HS-5 (cell line): ENCODE measurements around the gene SIGLEC10.
"Not testable (repeated sequence)": the region's sequence is repeated elsewhere in the genome, so short reads cannot be mapped to it uniquely, and the experiment has no call there.

Experiments
- DNase-seq: peaks from one replicate; pipeline ENCODE4 v3.0.0-alpha.2; 2012; ENCODE audit warnings: low read depth

Gene SIGLEC10

DNA sequence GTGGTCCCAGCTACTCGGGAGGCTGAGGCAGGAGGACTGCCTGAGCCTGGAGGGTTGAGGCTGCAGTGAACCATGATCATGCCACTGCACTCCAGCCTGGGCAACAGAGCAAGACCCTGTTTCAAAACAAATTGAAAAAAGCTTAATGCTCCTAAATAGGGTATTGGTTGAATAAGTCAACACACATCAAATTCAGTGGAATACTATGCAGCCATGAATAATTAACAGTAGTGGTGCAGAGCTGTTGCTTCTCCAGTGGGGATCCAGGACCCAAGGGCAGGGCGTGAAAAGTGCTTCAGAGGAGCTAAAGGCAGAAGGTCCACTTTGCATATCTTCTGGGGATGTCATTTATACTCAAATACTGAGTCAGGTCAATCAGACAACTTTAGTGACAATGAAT lies 22.6 kb upstream of the SIGLEC10 start:
- DNase-seq, result no peak

DNA sequence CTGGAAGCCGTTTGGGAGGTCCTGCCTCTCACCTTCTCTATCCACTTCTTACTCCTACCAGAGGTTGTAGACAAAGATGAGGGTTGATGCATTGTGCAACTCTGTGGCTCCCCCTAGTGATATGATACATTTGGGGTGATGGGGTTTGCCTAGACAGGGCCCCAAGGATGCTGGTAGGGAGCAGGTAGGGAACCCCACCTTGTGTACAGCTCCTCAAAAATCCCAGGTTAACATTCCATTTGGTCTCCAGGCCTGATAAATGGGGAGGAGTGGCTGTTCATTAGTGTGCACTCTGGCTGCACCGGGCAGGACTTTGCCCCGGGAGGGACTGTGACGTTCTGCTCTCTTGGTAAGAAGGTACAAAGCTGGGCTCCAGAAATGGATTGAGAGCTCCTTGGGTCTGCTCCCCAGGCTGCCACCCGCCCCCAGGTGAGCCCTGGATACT lies 21.6 kb upstream of the SIGLEC10 start:
- no peak for DNase-seq

DNA sequence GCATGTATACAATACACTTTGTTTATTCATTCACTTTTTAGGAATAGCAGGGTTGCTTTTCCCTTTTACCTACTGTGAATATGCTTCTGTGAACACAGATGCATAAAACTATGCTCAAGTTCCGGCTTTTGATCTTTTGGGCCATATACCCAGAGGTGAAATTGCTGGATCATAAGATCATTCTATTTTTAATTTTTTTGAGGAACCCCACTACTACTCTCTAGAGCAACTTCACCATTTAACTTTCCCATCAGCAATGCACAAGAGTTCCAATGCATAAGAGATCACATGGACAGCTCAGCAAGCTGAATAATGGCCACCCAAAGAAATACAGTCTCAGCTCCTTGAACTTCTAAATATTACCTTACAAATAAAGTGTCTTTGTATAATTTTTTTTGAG lies 17.0 kb upstream of the SIGLEC10 start:
- no peak for DNase-seq

DNA sequence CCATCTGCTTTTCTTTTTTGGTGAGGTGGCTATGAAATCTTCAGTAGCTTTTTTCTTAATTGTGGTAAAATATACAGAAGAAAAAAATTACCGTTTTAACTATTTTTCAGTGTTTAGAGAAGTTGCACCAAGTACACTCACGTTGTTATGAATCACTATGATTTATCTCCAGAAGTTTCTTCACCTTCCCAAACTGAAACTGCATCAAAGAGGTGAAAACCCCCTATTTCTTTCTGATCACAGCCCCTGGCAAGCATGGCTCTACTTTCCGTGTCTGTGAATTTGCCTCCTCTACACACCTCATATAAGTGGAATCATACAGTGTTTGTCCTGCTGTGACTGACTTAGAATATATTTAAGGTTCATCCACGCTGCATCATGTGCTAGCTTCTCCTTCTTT lies 15.6 kb upstream of the SIGLEC10 start:
- no peak for DNase-seq

DNA sequence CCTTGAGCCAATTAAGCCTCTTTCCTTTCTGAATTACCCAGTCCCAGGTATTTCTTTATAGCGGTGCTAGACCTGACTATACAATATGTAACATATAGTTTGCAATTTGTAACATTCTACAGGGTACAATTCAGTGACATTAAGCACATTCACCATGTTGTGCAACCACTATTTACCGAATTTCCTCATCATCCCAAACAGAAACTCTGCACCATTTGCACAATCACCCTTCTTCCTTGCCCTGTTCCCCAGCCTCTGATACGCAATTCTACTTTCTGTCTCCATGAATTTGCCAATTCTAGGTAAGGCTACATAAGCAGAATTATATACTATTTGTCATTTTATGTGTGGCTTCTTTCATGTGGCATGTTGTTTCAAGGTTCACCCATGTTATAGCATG lies 13.7 kb upstream of the SIGLEC10 start:
- no peak for DNase-seq

DNA sequence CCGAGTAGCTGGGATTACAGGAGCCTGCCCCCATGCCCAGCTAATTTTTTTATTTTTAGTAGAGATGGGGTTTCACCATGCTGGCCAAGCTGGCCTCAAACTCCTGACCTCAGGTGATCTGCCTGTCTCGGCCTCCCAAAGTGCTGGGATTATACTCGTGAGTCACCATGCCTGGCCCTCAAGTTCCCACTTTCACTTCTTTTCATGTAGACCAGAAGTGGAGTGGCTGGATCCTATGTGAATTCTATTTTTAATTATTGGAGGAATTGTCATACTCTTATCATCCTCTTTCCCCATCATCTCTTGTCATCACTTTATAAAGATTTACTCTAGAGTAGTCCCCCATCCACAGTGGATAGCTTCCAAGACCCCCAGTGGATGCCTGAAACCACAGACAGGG lies 12.8 kb upstream of the SIGLEC10 start:
- no peak for DNase-seq

DNA sequence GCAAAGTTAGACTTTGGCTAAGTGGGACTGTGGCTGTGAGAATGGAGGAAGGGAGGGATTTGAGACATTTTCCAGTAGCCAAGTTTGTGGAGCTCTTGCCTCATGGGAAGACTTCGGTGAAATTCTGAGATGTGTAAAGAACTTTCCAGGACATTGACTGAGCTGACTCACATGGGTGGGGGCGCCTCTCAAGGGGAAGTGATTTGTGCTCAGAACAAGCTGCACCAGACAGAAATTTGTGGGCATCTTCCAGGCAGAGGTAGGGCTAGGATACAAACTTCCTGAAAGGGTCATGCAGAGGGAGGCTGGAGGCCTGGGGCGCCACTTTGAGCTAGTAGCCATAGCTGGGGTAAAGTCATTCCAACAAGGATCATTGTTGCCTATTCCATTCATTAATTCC lies 9.8 kb upstream of the SIGLEC10 start:
- DNase-seq, result no peak

DNA sequence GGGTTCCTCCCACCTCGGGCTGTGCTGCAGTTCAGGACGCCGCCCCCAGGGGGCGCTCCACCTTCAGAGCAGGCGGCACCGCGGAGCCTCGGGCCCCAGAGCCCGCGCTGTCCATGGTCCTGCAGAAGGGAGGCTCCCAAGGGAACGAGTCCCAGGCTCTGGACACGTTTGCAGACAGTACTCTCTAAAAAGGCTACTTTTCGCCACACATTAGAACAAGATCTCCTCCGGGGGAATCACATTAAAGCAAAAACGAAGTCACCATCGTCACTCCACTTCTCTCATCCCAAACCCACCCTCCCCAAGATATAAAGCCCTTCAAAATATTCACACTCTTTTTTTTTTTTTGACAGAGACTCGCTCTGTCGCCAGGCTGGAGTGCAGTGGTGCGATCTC lies 4.6 kb upstream of the SIGLEC10 start:
- peak; percentile 23 for DNase-seq

DNA sequence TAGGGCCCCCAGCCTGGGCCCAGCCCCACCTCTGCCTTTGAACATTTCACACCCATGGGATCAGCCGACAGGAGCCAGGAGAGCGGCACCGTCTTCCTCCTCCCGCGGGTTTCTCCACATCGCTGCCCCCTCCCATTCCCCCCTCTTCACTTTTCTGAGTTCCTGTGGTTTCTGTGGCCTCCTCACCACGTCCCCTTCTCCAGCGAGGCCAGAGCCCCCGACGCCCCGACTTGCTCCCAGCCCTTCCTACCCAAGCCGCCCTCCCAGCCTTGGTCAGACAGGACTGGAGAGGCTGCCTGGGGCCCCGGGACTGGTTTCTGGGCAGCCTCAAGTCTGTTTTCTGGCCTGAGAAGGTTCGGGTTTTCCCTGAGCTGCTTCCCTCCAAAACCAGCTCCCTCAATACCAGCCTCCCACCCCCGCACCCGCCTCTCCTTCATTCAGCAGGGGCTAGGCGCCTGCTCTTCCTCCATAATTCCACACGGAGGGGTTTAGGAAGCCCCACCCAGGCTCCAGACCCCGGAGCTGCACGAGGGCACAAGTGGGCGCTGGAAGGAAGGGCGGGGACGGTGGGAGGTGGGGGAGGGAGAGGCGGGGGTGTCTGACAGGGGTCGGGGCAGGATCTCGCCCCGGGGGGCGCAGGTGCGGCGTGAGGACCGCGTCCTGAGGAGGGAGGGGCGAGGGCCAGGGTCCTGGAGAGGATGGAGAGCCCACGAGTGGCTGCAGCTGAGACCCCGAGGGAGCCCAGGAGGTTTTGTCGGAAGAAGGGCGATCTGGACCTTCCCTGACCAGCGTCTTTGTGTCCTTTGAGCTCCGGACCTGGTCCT lies 4.0 kb upstream of the SIGLEC10 start:
- no peak for DNase-seq

DNA sequence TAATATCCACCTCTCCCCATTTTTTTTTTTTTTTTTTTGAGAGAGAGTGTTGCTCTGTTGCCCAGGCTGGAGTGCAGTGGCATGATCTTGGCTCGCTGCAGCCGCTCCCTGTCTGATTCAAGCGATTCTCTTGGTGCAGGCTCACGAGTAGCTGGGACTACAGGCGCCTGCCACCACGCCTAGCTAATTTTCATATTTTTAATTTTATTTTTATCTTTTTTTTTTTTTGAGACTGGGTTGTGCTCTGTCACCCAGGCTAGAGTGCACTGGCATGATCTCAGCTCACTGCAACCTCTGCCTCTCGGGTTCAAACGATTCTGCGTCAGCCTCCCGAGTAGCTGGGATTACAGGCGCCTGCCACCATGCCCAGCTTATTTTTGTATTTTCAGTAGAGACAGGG lies 3.1 kb upstream of the SIGLEC10 start:
- not testable (repeated sequence) for DNase-seq

DNA sequence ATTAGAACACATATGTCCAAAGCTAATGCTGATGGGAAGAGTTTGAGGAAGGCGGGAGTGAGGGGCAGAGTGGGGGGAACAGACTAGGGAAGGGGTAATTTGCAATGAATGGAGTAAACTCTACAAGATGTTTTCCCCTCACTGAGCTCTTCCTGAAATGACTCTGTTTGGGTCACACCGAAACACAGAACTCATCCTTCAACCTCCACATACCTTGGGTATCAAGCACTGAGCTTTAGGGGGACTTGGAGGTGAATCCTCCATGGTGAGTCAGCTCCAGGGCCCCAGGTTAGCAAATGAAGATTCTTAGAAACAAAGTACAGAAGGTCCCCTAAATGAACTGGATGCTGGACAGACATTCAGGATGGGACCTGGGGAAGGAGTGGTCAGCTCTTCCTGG lies 1.3 kb upstream of the SIGLEC10 start:
- DNase-seq, result no peak

DNA sequence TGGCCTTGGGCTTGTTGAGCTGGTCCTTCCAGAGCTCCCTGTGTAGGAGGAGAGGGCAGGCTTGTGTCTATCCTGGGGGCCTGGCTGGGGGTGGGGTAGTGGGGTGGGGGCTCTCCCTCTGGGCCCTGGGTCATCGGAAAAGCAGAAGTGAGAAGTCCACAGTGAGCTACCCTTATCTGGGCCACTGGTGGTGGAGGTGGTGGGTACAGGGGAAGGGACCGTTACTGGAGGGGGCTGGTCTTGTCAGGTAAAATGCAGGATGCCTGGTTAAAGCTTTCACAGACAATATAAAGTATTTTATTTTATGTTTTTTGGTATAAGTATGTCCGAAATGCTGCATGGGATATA lies 342 bp upstream of the SIGLEC10 start:
- no peak for DNase-seq

DNA sequence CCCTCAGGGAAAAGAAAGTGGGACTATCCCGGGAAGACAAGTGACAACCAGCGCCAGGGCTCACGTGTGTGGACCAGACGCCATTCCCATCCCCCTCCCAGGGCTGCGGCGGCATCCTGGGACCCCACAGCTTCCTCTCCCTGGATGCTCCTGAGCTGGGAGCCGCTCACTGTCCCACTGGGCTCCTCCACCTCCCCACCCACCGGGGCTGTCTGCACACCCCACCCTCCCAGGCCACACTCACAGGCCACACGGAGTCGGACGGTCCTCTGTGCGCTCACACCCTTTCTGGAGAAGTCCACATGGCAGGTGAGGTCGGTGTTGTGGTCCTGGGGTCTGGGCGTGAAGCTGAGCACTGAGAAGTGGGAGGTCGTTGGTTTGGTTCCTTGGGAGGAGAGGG lies 1.0 kb downstream of the SIGLEC10 start:
- DNase-seq, result not testable (repeated sequence)

DNA sequence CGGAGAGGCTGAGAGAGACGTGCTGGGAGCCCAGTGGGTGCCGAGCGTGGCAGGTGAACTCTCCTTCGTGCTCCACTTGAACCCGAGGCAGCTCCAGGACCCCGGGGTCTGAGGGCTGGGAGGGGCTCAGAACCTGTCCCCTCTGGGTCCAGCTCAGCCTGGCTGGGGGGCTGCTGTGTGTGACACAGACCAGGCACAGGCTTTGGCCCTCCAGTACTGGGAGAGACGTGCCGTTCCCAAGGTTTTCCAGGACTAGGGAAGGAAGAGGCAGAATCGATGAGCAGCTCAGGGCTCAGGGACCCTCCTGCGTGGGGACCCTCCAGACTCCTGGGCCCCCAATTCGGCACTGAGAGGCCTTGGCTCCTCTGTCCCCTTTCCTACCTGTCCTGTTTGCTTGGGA lies 2.3 kb downstream of the SIGLEC10 start:
- DNase-seq, result no peak

DNA sequence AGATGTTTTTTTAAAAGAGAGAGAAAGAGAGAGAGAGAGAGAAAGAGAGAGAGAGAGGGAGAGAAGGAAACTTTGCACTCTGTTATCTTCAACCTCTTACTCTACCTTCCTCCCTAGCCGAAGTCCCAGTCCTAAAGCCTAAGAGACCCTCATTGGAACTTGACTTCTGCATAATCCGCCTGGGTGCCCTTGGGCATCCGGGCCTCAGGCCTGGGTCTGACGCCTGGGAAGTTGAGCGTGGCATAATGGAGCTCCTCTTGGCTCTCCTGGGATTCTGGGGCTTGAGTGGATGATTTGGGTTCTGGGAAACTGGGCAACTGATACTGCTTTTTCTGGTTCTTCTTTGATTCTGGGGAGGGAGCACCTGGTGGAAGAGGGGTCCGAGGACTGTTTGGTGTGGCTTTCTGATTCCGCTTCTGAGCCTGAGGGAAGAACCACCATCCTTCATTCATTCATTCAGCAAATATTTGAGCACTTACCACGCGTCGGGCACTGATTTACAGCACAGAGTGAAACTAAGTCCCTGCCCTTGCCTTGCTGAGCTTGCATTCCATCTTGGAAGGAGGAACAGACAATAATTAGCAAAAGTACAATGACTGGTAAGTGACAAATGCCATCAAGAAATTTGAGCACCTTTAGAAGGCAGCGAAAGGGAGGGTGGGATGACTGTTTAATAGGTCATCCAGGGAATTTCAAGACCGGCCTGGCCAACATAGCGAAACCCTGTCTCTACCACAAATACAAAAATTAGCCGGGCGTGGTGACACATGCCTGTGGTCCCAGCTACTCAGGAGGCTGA lies 6.3 kb downstream of the SIGLEC10 start:
- no peak for DNase-seq

DNA sequence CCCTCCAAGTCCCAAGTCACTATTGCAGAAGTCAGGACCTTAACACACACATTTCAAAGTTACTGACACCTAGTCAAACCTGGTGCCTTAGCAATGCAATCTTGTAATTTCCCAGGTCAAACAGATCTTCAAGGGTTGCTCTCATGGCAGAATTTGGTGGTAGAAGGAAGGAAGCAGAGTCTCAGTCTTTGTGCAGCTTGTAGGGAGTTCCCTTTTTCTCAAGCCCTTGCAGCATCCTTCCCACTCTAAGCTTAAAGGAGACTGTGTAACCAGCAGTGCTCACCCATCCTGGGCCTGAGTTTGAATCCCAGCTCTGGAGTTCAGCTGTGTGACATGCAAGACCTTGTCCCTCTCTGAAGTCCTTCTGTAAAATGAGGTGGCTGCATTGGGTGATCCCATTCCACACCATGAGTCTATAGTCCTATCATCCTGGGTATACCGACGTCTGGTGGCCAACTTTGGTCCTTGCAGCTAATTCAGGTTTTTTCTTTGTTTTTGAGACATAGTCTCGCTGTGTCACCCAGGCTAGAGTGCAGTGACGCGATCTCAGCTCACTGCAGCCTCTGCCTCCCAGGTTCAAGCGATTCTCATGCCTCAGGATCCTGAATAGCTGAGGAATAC lies 9.8 kb downstream of the SIGLEC10 start:
- DNase-seq, result no peak

DNA sequence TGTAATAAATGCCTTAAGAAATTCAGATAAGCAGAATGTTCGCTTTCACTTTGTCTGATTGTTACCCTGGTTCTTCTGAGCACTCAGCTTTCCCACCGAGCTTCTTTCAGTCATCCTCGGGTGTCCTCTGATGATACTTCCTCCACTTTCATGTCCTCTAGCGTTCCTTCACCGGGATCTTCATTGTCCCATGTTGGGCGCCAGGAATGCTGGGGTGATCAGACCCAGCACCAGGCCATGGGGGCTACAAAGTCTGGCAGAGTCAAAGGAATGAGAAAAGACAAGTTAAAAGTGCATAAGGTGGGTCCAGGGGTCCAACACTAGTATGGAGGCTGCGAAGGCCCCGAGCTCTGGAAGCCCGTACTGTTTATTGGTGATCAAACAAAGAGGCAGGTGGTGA lies 15.3 kb downstream of the SIGLEC10 start:
- no peak for DNase-seq

DNA sequence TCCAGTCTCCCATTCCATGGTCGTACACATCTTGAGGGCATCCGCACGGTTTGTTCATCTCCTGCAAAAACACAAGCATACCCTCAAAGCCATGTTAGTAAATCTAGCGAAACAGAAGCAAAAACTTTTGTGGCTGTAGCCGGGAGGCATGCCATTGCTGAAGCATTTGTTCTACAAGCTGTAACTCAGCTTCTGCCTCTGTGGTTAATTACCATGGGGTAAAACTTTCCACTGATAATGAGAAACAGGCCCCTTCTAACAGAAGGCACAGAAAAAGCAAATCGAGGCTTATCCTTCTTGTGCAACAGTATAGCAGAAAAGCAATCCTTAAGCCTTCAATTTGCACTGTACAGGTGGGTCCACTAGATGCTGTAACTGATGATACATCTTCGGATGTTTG lies 17.5 kb downstream of the SIGLEC10 start:
- not testable (repeated sequence) for DNase-seq

DNA sequence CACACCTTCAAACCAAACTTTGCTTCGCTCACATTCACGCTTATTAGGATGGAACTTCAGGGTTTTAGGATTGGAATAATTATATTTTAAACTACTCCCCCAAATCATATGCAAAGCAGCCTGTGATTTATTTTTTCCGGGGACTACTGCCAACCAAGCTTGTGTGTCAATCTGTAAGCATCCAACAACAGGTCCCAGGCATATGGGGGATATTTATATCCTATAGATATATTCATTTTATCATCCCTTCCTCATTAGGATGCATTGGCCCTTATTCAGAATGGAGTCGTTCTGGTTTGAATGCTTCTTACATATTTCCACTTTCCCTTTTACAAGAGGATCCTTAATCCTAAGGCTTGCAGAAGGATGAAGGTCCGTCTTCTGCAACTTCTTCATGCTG lies 18.2 kb downstream of the SIGLEC10 start:
- DNase-seq, result no peak

DNA sequence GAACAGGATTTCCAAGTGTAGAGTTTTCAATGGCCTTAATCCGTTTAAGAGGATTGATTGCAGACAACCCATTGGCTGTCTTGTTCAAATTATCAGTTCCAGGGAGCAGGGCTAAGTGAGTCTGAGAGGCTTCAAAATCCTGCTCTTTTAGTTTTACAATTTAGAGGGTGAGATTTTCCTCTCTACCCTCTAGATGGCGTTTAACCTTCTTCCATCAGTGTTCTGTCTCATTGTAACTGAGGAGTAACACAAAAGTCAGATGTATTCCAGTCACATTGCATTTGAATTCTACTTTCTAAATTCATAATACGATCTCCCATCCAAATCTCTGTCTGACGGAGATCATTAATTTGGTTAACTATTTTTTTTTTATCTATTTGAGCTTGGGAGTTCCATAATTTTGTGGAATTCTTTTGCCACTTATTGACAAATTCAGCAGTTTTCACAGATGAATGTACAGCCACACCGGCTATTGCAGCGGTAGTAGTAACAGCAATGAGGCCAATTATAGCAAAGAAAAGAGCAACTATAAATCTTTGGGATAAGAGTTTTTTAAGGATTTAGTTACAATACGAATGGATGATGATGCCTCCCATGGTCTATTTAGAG lies 19.2 kb downstream of the SIGLEC10 start:
- no peak for DNase-seq

DNA sequence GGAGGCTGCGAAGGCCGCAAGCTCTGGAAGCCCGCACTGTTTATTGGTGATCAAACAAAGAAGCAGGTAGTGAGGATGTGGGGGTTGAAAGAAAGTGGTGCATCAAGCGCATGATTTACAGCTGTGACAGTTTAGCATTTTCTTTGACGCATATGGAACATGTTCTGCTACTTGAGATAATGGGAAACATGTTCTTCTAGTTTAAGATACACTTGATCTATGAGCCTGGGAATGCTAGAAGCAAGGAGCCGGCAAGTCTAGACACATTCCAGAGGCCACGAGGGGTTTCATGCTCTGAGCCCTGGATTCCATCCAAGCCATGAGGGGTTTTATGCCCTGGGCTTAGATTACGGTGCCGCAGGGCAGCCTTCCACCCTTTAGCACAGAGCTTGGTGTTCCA lies 20.0 kb downstream of the SIGLEC10 start:
- not testable (repeated sequence) for DNase-seq

DNA sequence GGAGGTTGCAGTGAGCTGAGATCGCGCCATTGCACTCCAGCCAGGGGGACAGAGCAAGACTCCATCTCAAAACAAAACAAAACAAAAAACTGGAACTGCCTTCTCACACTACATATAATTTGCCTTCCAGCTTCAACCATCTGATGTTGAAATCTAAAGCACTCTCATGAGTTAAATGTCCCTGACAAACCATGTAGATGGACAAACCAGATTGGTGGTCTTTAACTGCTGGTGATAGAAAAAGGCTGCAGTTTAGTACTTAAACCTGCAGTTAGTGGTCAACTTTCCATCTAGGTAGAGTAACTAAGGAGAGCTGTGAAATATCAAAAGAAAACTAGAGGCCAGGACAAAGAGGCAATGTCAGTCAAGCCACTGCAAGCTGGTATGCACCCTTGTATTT lies 21.3 kb downstream of the SIGLEC10 start:
- DNase-seq, result no peak
